SU-DHL-6 (cell line): ENCODE data around the gene PPP1R9B.

Experiments
- EZH2phosphoT487 ChIP-seq: fragments of 200-600 bp; sonication (generic), shearing (Covaris generic); conservative IDR thresholded peaks from 2 replicates; pipeline ENCODE4 v1.6.1; 2018; ENCODE audit warnings: mild to moderate bottlenecking, antibody characterized with exemption, low read length, moderate library complexity, mixed read lengths
- TF ChIP-seq, protein P1 (sequence below): fragments of 200-600 bp; sonication (generic); IDR thresholded peaks from one replicate; pipeline ENCODE4 v1.5.1; 2017; ENCODE audit warnings: antibody characterized with exemption, mild to moderate bottlenecking, low read length, moderate library complexity; ENCODE audit not compliant: insufficient read depth, poor library complexity, severe bottlenecking

DNA sequence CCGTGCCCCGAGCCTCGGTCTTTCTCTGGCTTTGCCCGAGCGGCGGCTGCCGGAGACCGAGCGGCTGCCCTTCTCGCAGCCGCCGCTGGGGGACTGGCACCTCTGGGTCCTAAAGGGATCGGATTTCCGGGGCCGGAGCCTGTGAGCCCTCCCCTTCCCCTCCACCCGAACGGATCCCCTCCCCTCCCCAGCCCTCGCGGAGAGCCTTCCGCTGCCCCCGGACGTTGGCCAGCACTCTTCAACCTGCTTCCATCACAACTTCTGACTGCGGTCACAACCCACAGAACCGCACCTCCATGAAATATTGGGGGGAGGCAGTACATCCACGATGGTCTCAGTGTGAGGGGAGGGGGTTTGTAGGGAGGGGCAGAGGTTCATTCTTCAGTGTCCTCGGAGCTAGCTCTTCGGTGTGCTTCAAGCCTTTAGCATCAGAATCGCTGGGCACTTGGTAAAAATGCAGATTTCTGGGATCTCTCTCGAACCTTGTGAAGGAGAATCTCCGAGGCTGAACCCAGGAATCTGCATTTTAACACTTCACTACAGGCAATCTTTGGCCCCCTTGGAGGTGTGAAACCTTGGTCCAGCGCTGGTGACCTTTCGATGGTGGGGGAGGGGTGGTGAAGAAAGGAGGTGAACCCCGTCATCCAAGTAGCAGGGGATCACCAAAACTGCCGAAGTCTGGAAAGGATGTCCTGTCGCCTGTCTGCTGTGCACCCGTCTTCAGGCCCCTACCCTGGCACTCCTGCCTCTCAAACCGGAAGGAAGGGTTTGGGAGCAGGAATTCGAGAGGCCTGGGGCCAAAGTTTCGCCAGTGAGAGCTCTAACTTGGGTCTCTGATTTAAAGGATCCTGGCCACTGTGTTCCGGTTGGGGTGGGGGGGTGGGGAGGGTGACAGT, 812 bp upstream of the PPP1R9B start:
- TF ChIP-seq EZH2phosphoT487, result no peak
- TF ChIP-seq, protein P1, sequence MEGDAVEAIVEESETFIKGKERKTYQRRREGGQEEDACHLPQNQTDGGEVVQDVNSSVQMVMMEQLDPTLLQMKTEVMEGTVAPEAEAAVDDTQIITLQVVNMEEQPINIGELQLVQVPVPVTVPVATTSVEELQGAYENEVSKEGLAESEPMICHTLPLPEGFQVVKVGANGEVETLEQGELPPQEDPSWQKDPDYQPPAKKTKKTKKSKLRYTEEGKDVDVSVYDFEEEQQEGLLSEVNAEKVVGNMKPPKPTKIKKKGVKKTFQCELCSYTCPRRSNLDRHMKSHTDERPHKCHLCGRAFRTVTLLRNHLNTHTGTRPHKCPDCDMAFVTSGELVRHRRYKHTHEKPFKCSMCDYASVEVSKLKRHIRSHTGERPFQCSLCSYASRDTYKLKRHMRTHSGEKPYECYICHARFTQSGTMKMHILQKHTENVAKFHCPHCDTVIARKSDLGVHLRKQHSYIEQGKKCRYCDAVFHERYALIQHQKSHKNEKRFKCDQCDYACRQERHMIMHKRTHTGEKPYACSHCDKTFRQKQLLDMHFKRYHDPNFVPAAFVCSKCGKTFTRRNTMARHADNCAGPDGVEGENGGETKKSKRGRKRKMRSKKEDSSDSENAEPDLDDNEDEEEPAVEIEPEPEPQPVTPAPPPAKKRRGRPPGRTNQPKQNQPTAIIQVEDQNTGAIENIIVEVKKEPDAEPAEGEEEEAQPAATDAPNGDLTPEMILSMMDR, result no peak
